K562 (cell line): ENCODE results near the gene ACTRT2. TPM values are rescaled to one million over a fixed set of nuclear protein-coding genes. Genes with fewer than 3 reads are reported as not detected.

Experiments used
- ATAC-seq: fragments of 200-7000 bp; cut with Tn5 transposase; 3 replicates; pipeline ENCODE4 v1.9.1; 2020; ENCODE audit warnings: moderate library complexity
- BruUV-seq: library from RNA; stranded (reverse); fragments of 400-500 nt; replicated peaks from 2 replicates; lab custom pipeline; 2021; lab: Mats Ljungman, UMichigan
- CTCF ChIA-PET: fragments of 300-600 bp; formaldehyde crosslinking; extraction: SDS; loops from one replicate; lab custom pipeline; 2021; ENCODE audit warnings: low intra/inter-chr PET ratio; lab: Yijun Ruan, JAX
- POLR2A ChIA-PET: fragments of 300-600, 350-650 bp; sonication (Branson Sonifier 250); formaldehyde crosslinking; extraction: SDS; loops from one replicate; lab custom pipeline; 2021; ENCODE audit warnings: antibody characterized with exemption, inconsistent platforms; lab: Yijun Ruan, JAX
- DNase-seq, 4 experiments: peaks; one replicate each; pipeline versions ENCODE4 v3.0.0 to v3.0.0-alpha.2; 2011 to 2018; ENCODE audit warnings: low spot score in 3 of 4, mixed read lengths in 3 of 4; ENCODE audit errors: extremely low read depth in 1 of 4
- FAIRE-seq: peaks from 2 replicates; lab custom pipeline; 2011; peaks lifted over from hg19 to GRCh38; lab: Jason Lieb, UNC
- H2AFZ ChIP-seq: 2 replicates; pipeline ENCODE4 v1.6.0; 2011; ENCODE audit warnings: low read depth, low read length, control low read depth, inconsistent platforms
- H3K27ac ChIP-seq: fragments of 200-600 bp; 3 replicates; pipeline ENCODE4 v1.8.0; 2011; ENCODE audit warnings: low read depth, mild to moderate bottlenecking, control low read depth, inconsistent platforms, low read length, moderate library complexity, mixed read lengths; ENCODE audit errors: extremely low read depth
- H3K27me3 ChIP-seq, 2 experiments: fragments of 300-600 bp in 1 of 2; 2 replicates in 1 of 2; 3 replicates in 1 of 2; pipeline versions ENCODE4 v1.6.0 to v1.8.0; 2011; ENCODE audit warnings: inconsistent platforms in 2 of 2, low read length in 2 of 2, mild to moderate bottlenecking in 1 of 2, mixed read lengths in 1 of 2, moderate library complexity in 1 of 2; ENCODE audit not compliant: control insufficient read depth in 2 of 2, insufficient read depth in 2 of 2
- H3K36me3 ChIP-seq: fragments of 300-600 bp; 3 replicates; pipeline ENCODE4 v1.8.0; 2011; ENCODE audit warnings: mild to moderate bottlenecking, low read length, inconsistent platforms; ENCODE audit not compliant: control insufficient read depth, insufficient read depth
- H3K4me1 ChIP-seq, 2 experiments: fragments of 200-600 bp in 1 of 2; replicated peaks in 1 of 2; 2 replicates in 1 of 2; 3 replicates in 1 of 2; pipeline versions ENCODE4 v1.5.1 to v1.8.0; 2011; ENCODE audit warnings: inconsistent platforms in 2 of 2, low read length in 2 of 2, mild to moderate bottlenecking in 1 of 2, mixed read lengths in 1 of 2, moderate library complexity in 1 of 2; ENCODE audit not compliant: control insufficient read depth in 2 of 2, insufficient read depth in 2 of 2
- H3K4me2 ChIP-seq: 2 replicates; pipeline ENCODE4 v1.6.1; 2011; ENCODE audit warnings: low read length, control low read depth, inconsistent platforms, mixed read lengths; ENCODE audit not compliant: insufficient read depth
- H3K4me3 ChIP-seq: fragments of 200-600 bp; sonication (generic), shearing (Covaris generic); 2 replicates; pipeline ENCODE4 v1.5.1; 2016; ENCODE audit warnings: control low read depth, inconsistent platforms
- H3K79me2 ChIP-seq: fragments of 200-600 bp; 3 replicates; pipeline ENCODE4 v1.8.0; 2011; ENCODE audit warnings: low read length, inconsistent platforms; ENCODE audit not compliant: control insufficient read depth, insufficient read depth
- H3K9ac ChIP-seq, 2 experiments: 2 replicates each; pipeline versions ENCODE4 v1.6.0 to v1.6.1; 2011; ENCODE audit warnings: low read depth in 2 of 2, low read length in 2 of 2, control low read depth in 1 of 2, inconsistent platforms in 1 of 2, mild to moderate bottlenecking in 1 of 2, mixed read lengths in 1 of 2; ENCODE audit not compliant: insufficient read depth in 1 of 2
- H3K9me1 ChIP-seq: one replicate; pipeline ENCODE4 v1.6.0; 2011; ENCODE audit warnings: inconsistent platforms, mild to moderate bottlenecking, low read length, moderate library complexity; ENCODE audit not compliant: control insufficient read depth, insufficient read depth
- H3K9me3 ChIP-seq: replicated peaks from 2 replicates; pipeline ENCODE4 v1.5.1; 2011; ENCODE audit warnings: low read depth, low read length, inconsistent platforms; ENCODE audit not compliant: control insufficient read depth, insufficient read depth
- H4K20me1 ChIP-seq: replicated peaks from 2 replicates; pipeline ENCODE4 v1.6.1; 2011; ENCODE audit warnings: low read length, inconsistent platforms, mixed read lengths; ENCODE audit not compliant: control insufficient read depth, insufficient read depth
- BRD9 ChIP-seq: fragments of 450-650 bp; IDR thresholded peaks from 2 replicates; pipeline ENCODE4 v1.6.1; 2018; ENCODE audit warnings: low read depth; ENCODE audit not compliant: partially characterized antibody
- CHCHD3 ChIP-seq: fragments of 250-450 bp; sonication (Bioruptor Pico); IDR thresholded peaks from 2 replicates; pipeline ENCODE4 v2.1.2; 2022; ENCODE audit warnings: mild to moderate bottlenecking
- CHD2 ChIP-seq: IDR thresholded peaks from 2 replicates; pipeline ENCODE4 v1.6.1; 2011; ENCODE audit warnings: low read depth, low read length
- MTA1 ChIP-seq: fragments of 450-650 bp; IDR thresholded peaks from 2 replicates; pipeline ENCODE4 v1.6.1; 2017; ENCODE audit warnings: borderline replicate concordance
- PML ChIP-seq: IDR thresholded peaks from 2 replicates; pipeline ENCODE4 v1.6.1; 2012; ENCODE audit warnings: low read length, inconsistent platforms
- POLR3G ChIP-seq: IDR thresholded peaks from 2 replicates; pipeline ENCODE4 v1.6.1; 2011; ENCODE audit not compliant: insufficient read length, insufficient replicate concordance; ENCODE audit errors: extremely low read depth
- SUPT5H ChIP-seq: fragments of 450-650 bp; IDR thresholded peaks from 2 replicates; pipeline ENCODE4 v1.6.1; 2016
- TBL1XR1 ChIP-seq, 2 experiments: IDR thresholded peaks; 2 replicates each; pipeline ENCODE4 v1.6.1; 2012; ENCODE audit warnings: improper control_type of control experiment in 2 of 2, low read length in 2 of 2, mild to moderate bottlenecking in 1 of 2
- TGIF2 ChIP-seq: sonication (generic); formaldehyde crosslinking; IDR thresholded peaks from 2 replicates; pipeline ENCODE4 v1.8.1; 2022; ENCODE audit warnings: mild to moderate bottlenecking, missing genetic modification reagents, moderate library complexity
- U2AF2 ChIP-seq: fragments of 200-400 bp; formaldehyde crosslinking; optimal IDR thresholded peaks from 2 replicates; pipeline ENCODE3; 2017; ENCODE audit warnings: low read depth, mild to moderate bottlenecking, low read length
- YY1 ChIP-seq, 3 experiments: IDR thresholded peaks; 2 replicates each; pipeline ENCODE4 v1.6.1; 2011; ENCODE audit warnings: low read length in 2 of 3, mild to moderate bottlenecking in 2 of 3, moderate library complexity in 2 of 3, borderline replicate concordance in 1 of 3, control low read depth in 1 of 3, low read depth in 1 of 3; ENCODE audit not compliant: insufficient read depth in 3 of 3, insufficient replicate concordance in 2 of 3, control insufficient read depth in 1 of 3, insufficient read length in 1 of 3; ENCODE audit errors: extremely low read depth in 1 of 3
- ZC3H8 ChIP-seq: fragments of 450-650 bp; IDR thresholded peaks from 2 replicates; pipeline ENCODE4 v1.6.1; 2017
- ZNF146 ChIP-seq: IDR thresholded peaks from one replicate; pipeline ENCODE4 v1.6.1; 2018; ENCODE audit warnings: missing compliant biosample characterization; ENCODE audit not compliant: unreplicated experiment
- WGBS: fragments of 100-300 bp; shearing (Covaris generic); methylation state at CpG from one replicate; pipeline ENCODE4 v1.1.6; 2016; ENCODE audit warnings: low coverage, mixed read lengths; ENCODE audit not compliant: insufficient coverage; ENCODE audit errors: missing lambda C conversion rate; 5-methylcytosine and 5-hydroxymethylcytosine counted together
- in situ Hi-C: fragments of 300-500 bp; cut with MboI; formaldehyde crosslinking; loops from 4 replicates; pipeline ENCODE4 v1.15.0; 2018; ENCODE audit warnings: inconsistent platforms, mixed read lengths
- intact Hi-C: fragments of 100-400 bp; cut with micrococcal nuclease; formaldehyde crosslinking; loops from 2 replicates; pipeline ENCODE4 v1.14.2; 2022
- polyA plus RNA-seq, 8 experiments: library from polyadenylated mRNA; depleted of rRNA in 4 of 8; stranded (reverse) in 5 of 8; unstranded in 3 of 8; fragments of >200 nt; fragmentation: Nextera tagmentation in 2 of 8; fragmentation: Illumina TruSeq in 1 of 8; extraction: Ambion mirVana in 2 of 8; extraction: Trizol in 1 of 8; gene quantifications; 2 replicates each; pipeline versions ENCODE4 v1.2.1 to v1.2.3, GENCODE V29; 2011 to 2014; ENCODE audit warnings: inconsistent platforms in 1 of 8, missing spikeins in 1 of 8
- total RNA-seq, 7 experiments: library from RNA; depleted of rRNA in 6 of 7; stranded (reverse); fragments of >200 nt in 6 of 7; fragmentation: Illumina TruSeq in 2 of 7; extraction: Trizol in 2 of 7; gene quantifications; 2 replicates each; pipeline versions ENCODE4 v1.2.1 to v1.2.3, GENCODE V29; 2011 to 2021; ENCODE audit warnings: low replicate concordance in 1 of 7
- TF ChIP-seq, protein P1 (sequence below), 3 experiments: IDR thresholded peaks in 2 of 3; conservative IDR thresholded peaks in 1 of 3; 2 replicates each; pipeline ENCODE4 v1.5.1; 2011 to 2012; ENCODE audit warnings: low read length in 3 of 3, mild to moderate bottlenecking in 3 of 3, control low read depth in 2 of 3, improper control_type of control experiment in 1 of 3, inconsistent platforms in 1 of 3, low read depth in 1 of 3, mixed read lengths in 1 of 3, moderate library complexity in 1 of 3; ENCODE audit not compliant: insufficient read depth in 2 of 3
- TF ChIP-seq, protein P2 (sequence below): sonication (generic); formaldehyde crosslinking; IDR thresholded peaks from 2 replicates; pipeline ENCODE4 v1.8.1; 2022; ENCODE audit warnings: missing genetic modification reagents
- TF ChIP-seq, protein P3 (sequence below): fragments of 250-450 bp; sonication (Bioruptor Pico); IDR thresholded peaks from 2 replicates; pipeline ENCODE4 v1.8.0; 2021; ENCODE audit warnings: mild to moderate bottlenecking, moderate library complexity
- TF ChIP-seq, protein P4 (sequence below): sonication (generic); formaldehyde crosslinking; IDR thresholded peaks from 2 replicates; pipeline ENCODE4 v1.4.0; 2020; ENCODE audit warnings: mild to moderate bottlenecking, missing genetic modification reagents

ACTRT2 gene
- total and polyA plus RNA-seq, 9 of the 15 experiments (the other 6 are each of a cell fraction or from before 2014, with no cell fraction given), result not detected

DNA sequence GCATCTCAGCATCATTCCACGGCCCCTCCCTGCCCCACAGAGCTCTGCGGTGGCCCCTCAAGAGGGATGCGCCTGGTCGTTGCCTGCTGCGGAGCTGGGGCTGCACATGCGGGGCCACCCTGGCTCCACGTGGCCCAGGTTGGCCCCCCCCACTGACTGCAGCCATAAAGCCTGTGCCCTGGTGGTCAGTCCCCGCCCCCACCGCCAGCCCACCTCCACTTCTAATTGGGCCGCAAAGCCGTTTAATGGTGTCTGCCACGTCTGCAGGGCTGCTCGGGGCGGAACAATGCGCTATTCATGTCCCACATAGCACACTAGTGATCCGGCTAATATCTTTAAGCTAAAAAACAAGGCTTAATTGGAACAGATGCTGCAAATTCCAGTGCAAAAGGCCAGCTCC lies 33.5 kb upstream of the ACTRT2 start:
- no peak overlapping the region for H2AFZ ChIP-seq
- H3K79me2 ChIP-seq, result no peaks in the 10 kb centered on the region
- ChIA-PET POLR2A (interaction anchor here (0.7 to 1.1 kb wide), 2 partner anchors 8 to 1438 kb away, joined by 3 read pairs; no protein-coding TSS in a partner anchor), CTCF (no interaction called here)
- H3K4me1 ChIP-seq, result no peaks in the 10 kb centered on the region; a peak in 1 of 5 replicates
- intact Hi-C loops, result no loop called here
- no peaks in the 10 kb centered on the region for H3K36me3 ChIP-seq
- H3K4me2 ChIP-seq, result no peak overlapping the region
- ATAC-seq (no peak), FAIRE-seq (no peak), DNase-seq (no peak)
- H3K9me3 ChIP-seq, result no peaks in the 10 kb centered on the region
- no TSS peak for BruUV-seq
- peaks cover 4 to 21% of the 10 kb centered on the region in 2 experiments; a peak in 3 of 5 replicates for H3K27me3 ChIP-seq
- H4K20me1 ChIP-seq, result no peaks in the 10 kb centered on the region
- H3K4me3 ChIP-seq, result no peak overlapping the region
- in situ Hi-C loops, result no loop called here
- H3K9me1 ChIP-seq, result no peaks in the 10 kb centered on the region
- no peak overlapping the region for H3K27ac ChIP-seq
- H3K9ac ChIP-seq, result no peak overlapping the region
- under 1% methylated on average over 16 of the region's 16 CpGs for WGBS
- no peak for TF ChIP-seq CHD2
- no peak for TF ChIP-seq U2AF2
- no peak for TF ChIP-seq POLR3G
- TF ChIP-seq PML, result no peak
- no peak for TF ChIP-seq YY1 (IDR thresholded peaks at IDR 0.05; ENCODE audit: borderline replicate concordance in 1 of 3, control insufficient read depth in 1 of 3, extremely low read depth in 1 of 3, insufficient read depth in 3 of 3, insufficient read length in 1 of 3, insufficient replicate concordance in 2 of 3, low read depth in 1 of 3, low read length in 2 of 3)
- no peak for TF ChIP-seq ZNF146 (CRISPR knock-in tag)
- TF ChIP-seq, protein P1, sequence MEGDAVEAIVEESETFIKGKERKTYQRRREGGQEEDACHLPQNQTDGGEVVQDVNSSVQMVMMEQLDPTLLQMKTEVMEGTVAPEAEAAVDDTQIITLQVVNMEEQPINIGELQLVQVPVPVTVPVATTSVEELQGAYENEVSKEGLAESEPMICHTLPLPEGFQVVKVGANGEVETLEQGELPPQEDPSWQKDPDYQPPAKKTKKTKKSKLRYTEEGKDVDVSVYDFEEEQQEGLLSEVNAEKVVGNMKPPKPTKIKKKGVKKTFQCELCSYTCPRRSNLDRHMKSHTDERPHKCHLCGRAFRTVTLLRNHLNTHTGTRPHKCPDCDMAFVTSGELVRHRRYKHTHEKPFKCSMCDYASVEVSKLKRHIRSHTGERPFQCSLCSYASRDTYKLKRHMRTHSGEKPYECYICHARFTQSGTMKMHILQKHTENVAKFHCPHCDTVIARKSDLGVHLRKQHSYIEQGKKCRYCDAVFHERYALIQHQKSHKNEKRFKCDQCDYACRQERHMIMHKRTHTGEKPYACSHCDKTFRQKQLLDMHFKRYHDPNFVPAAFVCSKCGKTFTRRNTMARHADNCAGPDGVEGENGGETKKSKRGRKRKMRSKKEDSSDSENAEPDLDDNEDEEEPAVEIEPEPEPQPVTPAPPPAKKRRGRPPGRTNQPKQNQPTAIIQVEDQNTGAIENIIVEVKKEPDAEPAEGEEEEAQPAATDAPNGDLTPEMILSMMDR (IDR thresholded peaks at IDR 0.05 in 2 of 3, conservative IDR thresholded peaks at IDR 0.05 in 1 of 3; ENCODE audit: insufficient read depth in 2 of 3, low read depth in 1 of 3, low read length in 3 of 3), result no peak
- TF ChIP-seq TGIF2 (CRISPR knock-in tag), result no peak
- TF ChIP-seq MTA1, result no peak
- TF ChIP-seq, protein P2, sequence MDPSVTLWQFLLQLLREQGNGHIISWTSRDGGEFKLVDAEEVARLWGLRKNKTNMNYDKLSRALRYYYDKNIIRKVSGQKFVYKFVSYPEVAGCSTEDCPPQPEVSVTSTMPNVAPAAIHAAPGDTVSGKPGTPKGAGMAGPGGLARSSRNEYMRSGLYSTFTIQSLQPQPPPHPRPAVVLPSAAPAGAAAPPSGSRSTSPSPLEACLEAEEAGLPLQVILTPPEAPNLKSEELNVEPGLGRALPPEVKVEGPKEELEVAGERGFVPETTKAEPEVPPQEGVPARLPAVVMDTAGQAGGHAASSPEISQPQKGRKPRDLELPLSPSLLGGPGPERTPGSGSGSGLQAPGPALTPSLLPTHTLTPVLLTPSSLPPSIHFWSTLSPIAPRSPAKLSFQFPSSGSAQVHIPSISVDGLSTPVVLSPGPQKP, result no peak
- TF ChIP-seq, protein P3, sequence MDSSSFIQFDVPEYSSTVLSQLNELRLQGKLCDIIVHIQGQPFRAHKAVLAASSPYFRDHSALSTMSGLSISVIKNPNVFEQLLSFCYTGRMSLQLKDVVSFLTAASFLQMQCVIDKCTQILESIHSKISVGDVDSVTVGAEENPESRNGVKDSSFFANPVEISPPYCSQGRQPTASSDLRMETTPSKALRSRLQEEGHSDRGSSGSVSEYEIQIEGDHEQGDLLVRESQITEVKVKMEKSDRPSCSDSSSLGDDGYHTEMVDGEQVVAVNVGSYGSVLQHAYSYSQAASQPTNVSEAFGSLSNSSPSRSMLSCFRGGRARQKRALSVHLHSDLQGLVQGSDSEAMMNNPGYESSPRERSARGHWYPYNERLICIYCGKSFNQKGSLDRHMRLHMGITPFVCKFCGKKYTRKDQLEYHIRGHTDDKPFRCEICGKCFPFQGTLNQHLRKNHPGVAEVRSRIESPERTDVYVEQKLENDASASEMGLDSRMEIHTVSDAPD (CRISPR knock-in tag), result no peak
- TF ChIP-seq CHCHD3 (CRISPR knock-in tag), result no peak
- TF ChIP-seq SUPT5H, result no peak
- TF ChIP-seq, protein P4, sequence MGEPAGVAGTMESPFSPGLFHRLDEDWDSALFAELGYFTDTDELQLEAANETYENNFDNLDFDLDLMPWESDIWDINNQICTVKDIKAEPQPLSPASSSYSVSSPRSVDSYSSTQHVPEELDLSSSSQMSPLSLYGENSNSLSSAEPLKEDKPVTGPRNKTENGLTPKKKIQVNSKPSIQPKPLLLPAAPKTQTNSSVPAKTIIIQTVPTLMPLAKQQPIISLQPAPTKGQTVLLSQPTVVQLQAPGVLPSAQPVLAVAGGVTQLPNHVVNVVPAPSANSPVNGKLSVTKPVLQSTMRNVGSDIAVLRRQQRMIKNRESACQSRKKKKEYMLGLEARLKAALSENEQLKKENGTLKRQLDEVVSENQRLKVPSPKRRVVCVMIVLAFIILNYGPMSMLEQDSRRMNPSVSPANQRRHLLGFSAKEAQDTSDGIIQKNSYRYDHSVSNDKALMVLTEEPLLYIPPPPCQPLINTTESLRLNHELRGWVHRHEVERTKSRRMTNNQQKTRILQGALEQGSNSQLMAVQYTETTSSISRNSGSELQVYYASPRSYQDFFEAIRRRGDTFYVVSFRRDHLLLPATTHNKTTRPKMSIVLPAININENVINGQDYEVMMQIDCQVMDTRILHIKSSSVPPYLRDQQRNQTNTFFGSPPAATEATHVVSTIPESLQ (CRISPR knock-in tag), result no peak
- no peak for TF ChIP-seq BRD9
- no peak for TF ChIP-seq ZC3H8
- TF ChIP-seq TBL1XR1 (IDR thresholded peaks at IDR 0.05; ENCODE audit: low read length in 2 of 2), result no peak
